Urinary bladder (tissue), 2 donors: ENCODE data around the gene SOST. TPM values are rescaled to one million over a fixed set of nuclear protein-coding genes. Genes with fewer than 3 reads are reported as not detected.

Experiments
- polyA plus RNA-seq: library from polyadenylated mRNA; stranded (reverse); fragments of 200-250 nt; gene quantifications from one replicate; pipeline ENCODE4 v1.2.3, GENCODE V29; 2013
- total RNA-seq: library from RNA; depleted of rRNA; stranded (reverse); fragments of >200 nt; gene quantifications from one replicate; pipeline ENCODE4 v1.2.3, GENCODE V29; 2014
- donor health status: healthy.

Gene SOST
- total and polyA plus RNA-seq, 2 donors: 0.21 TPM; not detected in 1

Other genes starting within 250 kb of the SOST start
- 0.95 TPM for gene ETV4, start 212.5 kb downstream of the SOST start, total RNA-seq
- 1.2 TPM for gene ETV4, start 212.5 kb downstream of the SOST start, polyA plus RNA-seq
- 11.6 TPM for gene MEOX1, start 96.9 kb downstream of the SOST start, total RNA-seq
- 9.3 TPM for gene MEOX1, start 96.9 kb downstream of the SOST start, polyA plus RNA-seq
- 44.5 TPM for gene DUSP3, start 20.2 kb upstream of the SOST start, total RNA-seq
- 73.9 TPM for gene DUSP3, start 20.2 kb upstream of the SOST start, polyA plus RNA-seq
- not detected for gene CFAP97D1, start 21.6 kb upstream of the SOST start, total RNA-seq
- 0.05 TPM for gene CFAP97D1, start 21.6 kb upstream of the SOST start, polyA plus RNA-seq
- 12.1 TPM for gene MPP3, start 74.4 kb upstream of the SOST start, total RNA-seq
- 5.4 TPM for gene MPP3, start 74.4 kb upstream of the SOST start, polyA plus RNA-seq
- gene CD300LG, start 88.4 kb upstream of the SOST start, total RNA-seq: 0.58 TPM
- 3.4 TPM for gene CD300LG, start 88.4 kb upstream of the SOST start, polyA plus RNA-seq
- 3.7 TPM for gene MPP2, start 148.7 kb upstream of the SOST start, total RNA-seq
- gene MPP2, start 148.7 kb upstream of the SOST start, polyA plus RNA-seq: 14.9 TPM
- not detected for gene PPY, start 183.7 kb upstream of the SOST start, total RNA-seq
- not detected for gene PPY, start 183.7 kb upstream of the SOST start, polyA plus RNA-seq
- not detected for gene PYY, start 195.1 kb upstream of the SOST start, total RNA-seq
- not detected for gene PYY, start 195.1 kb upstream of the SOST start, polyA plus RNA-seq
- gene NAGS, start 245.8 kb upstream of the SOST start, total RNA-seq: 0.90 TPM
- gene NAGS, start 245.8 kb upstream of the SOST start, polyA plus RNA-seq: 2.1 TPM